GM21737 (cell line): ENCODE results near the gene AANAT.

Source experiments
- ATAC-seq: cut with Tn5 transposase; IDR thresholded peaks from one replicate; pipeline ENCODE4 v1.9.1; 2021; ENCODE audit warnings: mild to moderate bottlenecking, moderate library complexity; ENCODE audit not compliant: unreplicated experiment

AANAT gene

GRCh38 chr17:76467366-76467765 is at the start of gene AANAT:
AANAT (plus strand) TSS chr17:76467603; CDS start chr17:76468747, 1,144 bp downstream.
- no peak for ATAC-seq

GRCh38 chr17:76419576-76420260 is 47.7 kb upstream of the AANAT start:
- ATAC-seq = no peak

GRCh38 chr17:76420356-76421043 is 46.9 kb upstream of the AANAT start:
- ATAC-seq = no peak

GRCh38 chr17:76421044-76421407 is 46.4 kb upstream of the AANAT start:
- no peak for ATAC-seq

GRCh38 chr17:76422406-76422805 is 45.0 kb upstream of the AANAT start:
- ATAC-seq = no peak

GRCh38 chr17:76422860-76423259 is 44.5 kb upstream of the AANAT start:
- no peak for ATAC-seq

GRCh38 chr17:76426853-76427252 is 40.5 kb upstream of the AANAT start:
- ATAC-seq = no peak

GRCh38 chr17:76427501-76428231 is 39.7 kb upstream of the AANAT start:
- ATAC-seq = no peak

- ATAC-seq = no peak
These were observed 38.9 kb upstream of the AANAT start for GRCh38 chr17:76428511-76428910.

GRCh38 chr17:76431509-76431908 is 35.9 kb upstream of the AANAT start:
- no peak for ATAC-seq

- no peak for ATAC-seq
These were observed 35.4 kb upstream of the AANAT start for GRCh38 chr17:76432004-76432403.

GRCh38 chr17:76432712-76433336 is 34.6 kb upstream of the AANAT start:
- ATAC-seq = no peak

GRCh38 chr17:76433693-76434092 is 33.7 kb upstream of the AANAT start:
- ATAC-seq = no peak

- ATAC-seq = no peak
These were observed 32.5 kb upstream of the AANAT start for GRCh38 chr17:76434870-76435269.

GRCh38 chr17:76435751-76436150 is 31.7 kb upstream of the AANAT start:
- ATAC-seq = no peak

GRCh38 chr17:76437467-76438402 is 29.7 kb upstream of the AANAT start:
- no peak for ATAC-seq

- no peak for ATAC-seq
These were observed 28.5 kb upstream of the AANAT start for GRCh38 chr17:76438906-76439305.

GRCh38 chr17:76439314-76439928 is 28.0 kb upstream of the AANAT start:
- no peak for ATAC-seq

GRCh38 chr17:76440751-76441362 is 26.5 kb upstream of the AANAT start:
- ATAC-seq = no peak
